NB4 (cell line): ENCODE data around the gene HNRNPA1L2.

Experiments used
- DNase-seq: peaks from one replicate; pipeline ENCODE4 v3.0.0; 2010; ENCODE audit warnings: low read depth
- H3K4me3 ChIP-seq: one replicate; pipeline ENCODE4 v1.5.1; 2011; ENCODE audit warnings: mild to moderate bottlenecking, low read depth, low read length, moderate library complexity
- CTCF ChIP-seq: IDR thresholded peaks from one replicate; pipeline ENCODE4 v1.5.1; 2012; ENCODE audit warnings: low read depth, low read length
- MAX ChIP-seq: IDR thresholded peaks from 2 replicates; pipeline ENCODE4 v1.6.1; 2011; ENCODE audit warnings: low read depth, low read length
- MYC ChIP-seq: IDR thresholded peaks from 2 replicates; pipeline ENCODE4 v1.6.1; 2011; ENCODE audit warnings: low read depth, low read length
- POLR2A ChIP-seq: IDR thresholded peaks from 2 replicates; pipeline ENCODE4 v1.6.1; 2011; ENCODE audit warnings: mild to moderate bottlenecking; ENCODE audit not compliant: insufficient read length; ENCODE audit errors: extremely low read depth

The HNRNPA1L2 gene

GRCh38 chr13:52651897-52652195, 9.6 kb downstream of the HNRNPA1L2 start:
- DNase-seq: no peak
- no peak for TF ChIP-seq MYC
- TF ChIP-seq POLR2A: no peak
- no peak for TF ChIP-seq CTCF
- TF ChIP-seq MAX: no peak
- H3K4me3 ChIP-seq: peak overlapping the region; percentile 95

- DNase-seq: peak; percentile 99
- H3K4me3 ChIP-seq: peak within 1 kb of the TSS; percentile 95
- TF ChIP-seq CTCF (peak; percentile 55), POLR2A (peak; percentile 86), MYC (peak; percentile 94), MAX (peak; percentile 93)
Observed at GRCh38 chr13:52652196-52652979, 10.2 kb downstream of the HNRNPA1L2 start, which contains the start of gene SUGT1. Gene SUGT1 (plus strand): TSS chr13:52652836. CDS start chr13:52652921, 85 bp downstream.

- TF ChIP-seq MAX: no peak
- TF ChIP-seq CTCF: no peak
- TF ChIP-seq POLR2A: peak; percentile 0
- DNase-seq: no peak
- peak overlapping the region; percentile 95 for H3K4me3 ChIP-seq
Observed at GRCh38 chr13:52652980-52653303, 10.7 kb downstream of the HNRNPA1L2 start.

- TF ChIP-seq POLR2A (no peak), MAX (no peak), CTCF (no peak), MYC (no peak)
- DNase-seq: no peak
- H3K4me3 ChIP-seq: no peak overlapping the region
Observed at GRCh38 chr13:52659340-52659739, 17.1 kb downstream of the HNRNPA1L2 start.

GRCh38 chr13:52664272-52664671, 22.0 kb downstream of the HNRNPA1L2 start:
- no peak for TF ChIP-seq MAX
- TF ChIP-seq POLR2A: no peak
- TF ChIP-seq MYC: no peak
- TF ChIP-seq CTCF: no peak
- no peak overlapping the region for H3K4me3 ChIP-seq
- DNase-seq: no peak

- no peak for TF ChIP-seq MAX
- TF ChIP-seq POLR2A: no peak
- peak; percentile 21 for TF ChIP-seq CTCF
- no peak for TF ChIP-seq MYC
- no peak for DNase-seq
- no peak overlapping the region for H3K4me3 ChIP-seq
Observed at GRCh38 chr13:52665325-52665724, 23.1 kb downstream of the HNRNPA1L2 start.
